Medulla oblongata (tissue), 1 donor: ENCODE results near the gene CFP.
"Not testable (repeated sequence)": the region's sequence is repeated elsewhere in the genome, so short reads cannot be mapped to it uniquely, and the experiment has no call there.

Experiments
- DNase-seq: peaks from one replicate; pipeline ENCODE4 v3.0.0-alpha.2; 2015; ENCODE audit errors: extremely low spot score

CFP gene

GRCh38 chrX:47629419-47630200 lies at the start of gene CFP:
Gene CFP (minus strand): TSS chrX:47629930. CDS start chrX:47629844, 86 bp downstream.
- DNase-seq = no peak

- not testable (repeated sequence) for DNase-seq
These were observed 46.5 kb upstream of the CFP start for GRCh38 chrX:47675959-47676859.

GRCh38 chrX:47674776-47675175 lies 45.0 kb upstream of the CFP start:
- no peak for DNase-seq

GRCh38 chrX:47665797-47666196 lies 36.1 kb upstream of the CFP start:
- not testable (repeated sequence) for DNase-seq

- no peak for DNase-seq
These were observed 35.0 kb upstream of the CFP start for GRCh38 chrX:47664737-47665136.

GRCh38 chrX:47662144-47662657 lies 32.5 kb upstream of the CFP start:
- DNase-seq = no peak

- no peak for DNase-seq
These were observed 31.8 kb upstream of the CFP start for GRCh38 chrX:47661539-47661938.

- DNase-seq = no peak
These were observed 29.6 kb upstream of the CFP start for GRCh38 chrX:47659421-47659726.

GRCh38 chrX:47658684-47659420 lies 29.1 kb upstream of the CFP start, which contains the start of gene UXT:
Gene UXT (minus strand): TSS chrX:47659180. CDS start chrX:47658927, 253 bp downstream.
- peak; percentile 89 for DNase-seq

GRCh38 chrX:47658301-47658683 lies 28.6 kb upstream of the CFP start:
- DNase-seq = no peak

- DNase-seq = no peak
These were observed 21.5 kb upstream of the CFP start for GRCh38 chrX:47651043-47651905.

GRCh38 chrX:47650164-47651042 lies 20.7 kb upstream of the CFP start, which contains the start of gene ELK1:
Gene ELK1 (minus strand): TSS chrX:47650563. CDS start chrX:47641441, 9,122 bp downstream.
- peak; percentile 98 for DNase-seq

- DNase-seq = no peak
These were observed 20.0 kb upstream of the CFP start for GRCh38 chrX:47649781-47650163.

- no peak for DNase-seq
These were observed 19.5 kb upstream of the CFP start for GRCh38 chrX:47649271-47649670.

- no peak for DNase-seq
These were observed 18.6 kb upstream of the CFP start for GRCh38 chrX:47648376-47648775.

- DNase-seq = no peak
These were observed 16.9 kb upstream of the CFP start for GRCh38 chrX:47646636-47647035.

- no peak for DNase-seq
These were observed 15.8 kb upstream of the CFP start for GRCh38 chrX:47645530-47645929.

- no peak for DNase-seq
These were observed 14.9 kb upstream of the CFP start for GRCh38 chrX:47644557-47645091.

- DNase-seq = peak; percentile 14
These were observed 14.2 kb upstream of the CFP start for GRCh38 chrX:47643926-47644325.

GRCh38 chrX:47638816-47639215 lies 9.1 kb upstream of the CFP start:
- DNase-seq = no peak
